Fibroblast of skin of abdomen (primary cell): Measurements from ENCODE around the gene NSG2.

Source experiments
- DNase-seq: peaks from one replicate; pipeline ENCODE4 v3.0.0-alpha.2; 2013

The NSG2 gene

GRCh38 chr5:174155281-174155680 lies 109.8 kb downstream of the NSG2 start:
- no peak for DNase-seq

GRCh38 chr5:174155706-174156105 lies 110.2 kb downstream of the NSG2 start:
- no peak for DNase-seq

GRCh38 chr5:174157048-174157447 lies 111.5 kb downstream of the NSG2 start:
- no peak for DNase-seq
